Activated T-helper 1 cell treated with anti-CD3 and anti-CD28 coated beads, Interleukin-2, amount 50 U/mL, for 16 hours (primary cell): Measurements from ENCODE around the gene CATSPER1.
"Not testable (repeated sequence)": the region's sequence is repeated elsewhere in the genome, so short reads cannot be mapped to it uniquely, and the experiment has no call there.

Source experiments
- DNase-seq, 2 donors: peaks; one replicate each; pipeline ENCODE4 v3.0.0-alpha.2; 2020; ENCODE audit warnings: low read depth in 1 of 2, low spot score in 1 of 2

CATSPER1 gene

GRCh38 chr11:66020618-66021357, 5.5 kb downstream of the CATSPER1 start:
- DNase-seq, result no peak

- no peak for DNase-seq
Measured at GRCh38 chr11:66020212-66020611, 6.1 kb downstream of the CATSPER1 start.

GRCh38 chr11:66017321-66017720, 9.0 kb downstream of the CATSPER1 start:
- no peak for DNase-seq

DNA sequence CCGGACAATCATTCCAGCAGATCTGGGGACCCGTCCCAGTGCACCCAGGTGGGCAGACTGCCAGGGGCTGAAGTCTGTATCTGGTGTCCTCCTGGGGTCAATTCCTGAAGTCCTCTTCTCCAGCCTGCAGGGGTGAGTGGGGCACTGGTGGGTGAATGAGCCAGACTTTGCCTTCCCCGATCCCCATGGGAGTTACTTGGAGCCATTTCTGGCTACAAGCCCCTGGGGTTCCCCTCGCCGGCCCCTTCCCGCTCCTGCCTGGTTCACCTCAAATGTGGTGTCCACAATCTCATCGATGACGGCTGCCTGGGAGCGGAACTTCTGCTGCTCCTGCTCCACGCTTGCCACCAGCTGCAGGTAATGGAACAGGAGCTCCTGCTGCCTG, 9.5 kb downstream of the CATSPER1 start:
- DNase-seq, result no peak

DNA sequence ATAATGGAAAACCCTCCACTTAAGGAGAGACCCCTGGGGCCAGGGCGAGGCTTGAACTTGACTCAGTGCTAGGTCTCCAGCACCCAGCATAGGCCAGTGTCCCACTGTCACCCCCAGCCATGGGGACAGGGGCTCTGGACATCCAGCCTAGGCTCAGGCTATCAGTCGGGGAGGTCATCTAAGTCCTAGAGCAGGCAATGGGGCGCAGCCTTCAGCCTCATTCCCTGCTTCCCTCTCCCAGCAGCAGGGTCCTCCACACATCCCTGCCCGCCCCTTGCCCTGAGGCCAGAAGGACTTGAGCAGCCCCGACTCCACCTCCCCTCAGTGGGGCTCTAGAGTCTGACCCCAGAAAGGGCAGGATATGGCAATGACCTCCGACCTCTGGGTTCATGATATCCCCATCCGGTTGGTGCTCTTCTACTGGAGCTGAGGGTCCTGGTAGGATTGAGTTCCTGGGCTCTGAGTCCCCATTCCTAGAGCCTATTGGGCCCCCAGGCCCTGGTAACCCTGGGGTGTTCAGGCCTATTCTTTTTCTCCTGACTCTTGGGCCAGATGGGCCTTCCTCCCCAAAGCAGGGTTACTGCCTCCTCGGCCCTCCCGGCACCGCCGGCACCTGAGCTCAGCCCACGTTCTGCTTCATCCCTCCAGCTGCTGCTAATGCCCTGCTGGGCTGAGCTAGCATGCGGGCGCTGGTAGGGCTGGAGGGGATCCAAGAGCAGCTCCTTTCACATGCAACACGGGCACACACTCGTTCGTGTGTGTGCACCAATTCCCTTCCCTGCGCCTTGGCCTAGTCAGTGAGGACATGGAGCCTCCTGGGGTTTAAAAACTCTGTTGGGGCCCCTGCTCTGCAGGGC, 10.1 kb downstream of the CATSPER1 start:
- DNase-seq, result no peak

GRCh38 chr11:66015454-66015881, 10.8 kb downstream of the CATSPER1 start:
- DNase-seq, result no peak

DNA sequence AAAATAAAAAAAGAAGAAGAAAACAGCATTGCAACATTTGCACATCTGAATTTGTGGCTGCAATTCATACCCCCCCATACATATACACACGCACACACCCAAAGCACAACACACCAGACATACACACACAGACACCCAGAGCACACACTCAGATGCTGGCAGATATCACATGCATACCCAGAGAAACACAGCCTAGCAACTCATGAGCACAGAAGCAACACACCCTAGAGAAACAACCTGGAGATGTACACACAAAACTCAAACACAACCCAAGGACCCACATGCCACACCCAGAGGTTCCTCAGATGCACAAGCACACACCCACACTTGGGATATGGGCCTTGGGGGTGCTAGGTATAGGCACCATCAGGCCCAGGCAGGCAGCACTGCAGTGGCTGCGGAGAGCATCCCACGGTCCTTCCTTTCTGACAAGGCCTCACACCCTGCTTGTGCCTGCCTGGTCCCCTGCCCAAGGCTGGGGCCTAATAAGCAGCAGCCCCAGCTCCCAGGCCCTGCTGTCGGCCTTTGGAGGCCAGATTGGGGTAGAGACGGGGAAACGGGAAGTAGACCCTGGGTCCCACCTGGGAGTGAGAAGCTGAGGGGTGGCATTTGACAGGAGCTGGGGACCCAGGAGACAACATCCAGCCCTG, 11.3 kb downstream of the CATSPER1 start:
- no peak for DNase-seq

GRCh38 chr11:66013762-66014100, 12.5 kb downstream of the CATSPER1 start:
- no peak for DNase-seq

- DNase-seq, result no peak
Measured at GRCh38 chr11:66012946-66013761, 13.1 kb downstream of the CATSPER1 start.

GRCh38 chr11:66012371-66012945, 13.8 kb downstream of the CATSPER1 start:
- no peak for DNase-seq

DNA sequence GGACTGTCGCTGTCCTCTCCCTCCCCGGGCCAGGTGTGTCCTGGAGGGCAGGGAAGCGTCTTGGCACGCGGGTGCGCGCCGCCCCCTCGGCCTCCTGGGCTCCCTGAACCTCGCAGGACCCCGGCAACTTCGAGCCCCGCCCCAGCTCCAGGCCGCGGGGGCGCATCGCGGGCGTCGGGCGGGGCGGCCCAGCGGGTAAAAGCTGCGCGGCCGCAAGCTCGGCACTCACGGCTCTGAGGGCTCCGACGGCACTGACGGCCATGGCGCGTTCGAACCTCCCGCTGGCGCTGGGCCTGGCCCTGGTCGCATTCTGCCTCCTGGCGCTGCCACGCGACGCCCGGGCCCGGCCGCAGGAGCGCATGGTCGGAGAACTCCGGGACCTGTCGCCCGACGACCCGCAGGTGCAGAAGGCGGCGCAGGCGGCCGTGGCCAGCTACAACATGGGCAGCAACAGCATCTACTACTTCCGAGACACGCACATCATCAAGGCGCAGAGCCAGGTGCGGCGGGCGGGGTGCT, 14.4 kb downstream of the CATSPER1 start, which contains the start of gene CST6:
TSS of gene CST6 (plus strand) at position 224 of the 519 bp plus-strand sequence. CDS start at position 261, 37 bp downstream.
- no peak for DNase-seq

DNA sequence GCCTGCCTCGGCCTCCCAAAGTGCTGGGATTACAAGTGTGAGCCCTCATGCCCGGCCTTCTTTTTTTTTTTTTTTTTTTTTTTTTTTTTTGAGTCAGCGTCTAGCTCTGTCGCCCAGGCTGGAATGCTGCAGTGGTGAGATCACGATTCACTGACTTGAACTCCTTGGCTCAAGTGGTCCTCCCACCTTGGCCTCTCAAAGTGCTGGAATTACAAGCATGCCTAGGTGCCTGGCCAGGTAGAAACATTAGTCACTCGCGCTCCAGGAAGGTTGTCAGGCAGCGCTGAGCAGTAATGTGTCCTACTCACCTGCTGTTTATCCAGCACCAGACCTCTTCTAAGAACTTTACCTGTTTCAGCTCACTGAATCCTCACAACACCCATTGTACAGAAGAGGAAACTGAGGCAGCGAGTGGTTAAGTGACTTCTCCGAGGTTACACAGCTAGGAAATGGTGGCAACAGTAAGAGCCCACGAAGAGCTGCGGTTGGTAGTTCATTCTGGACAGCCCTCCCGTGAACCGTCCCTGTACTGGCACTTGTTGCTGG, 15.0 kb downstream of the CATSPER1 start:
- no peak for DNase-seq

GRCh38 chr11:66010036-66010435, 16.2 kb downstream of the CATSPER1 start:
- not testable (repeated sequence) for DNase-seq

- DNase-seq, result no peak
Measured at GRCh38 chr11:66008468-66009101, 17.7 kb downstream of the CATSPER1 start.

DNA sequence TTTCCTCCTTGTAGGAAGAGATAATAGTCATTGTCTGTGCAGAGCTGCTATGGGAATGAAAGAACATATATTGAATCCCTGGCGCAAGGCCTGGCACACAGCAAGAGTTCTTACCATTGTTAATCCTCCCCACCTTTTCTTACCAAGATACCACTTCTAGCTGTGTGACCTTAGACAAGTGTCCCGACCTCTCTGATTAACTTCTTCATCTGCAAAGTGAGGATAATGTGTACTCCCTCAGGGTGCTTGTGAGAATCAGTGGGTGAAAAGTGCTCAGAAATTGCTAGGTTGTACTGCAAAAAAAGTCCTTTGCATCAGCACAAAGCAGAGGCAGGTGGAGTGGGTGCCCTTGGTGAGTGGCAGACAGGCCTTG, 18.2 kb downstream of the CATSPER1 start:
- DNase-seq, result no peak

GRCh38 chr11:66007201-66007634, 19.1 kb downstream of the CATSPER1 start:
- DNase-seq, result no peak

DNA sequence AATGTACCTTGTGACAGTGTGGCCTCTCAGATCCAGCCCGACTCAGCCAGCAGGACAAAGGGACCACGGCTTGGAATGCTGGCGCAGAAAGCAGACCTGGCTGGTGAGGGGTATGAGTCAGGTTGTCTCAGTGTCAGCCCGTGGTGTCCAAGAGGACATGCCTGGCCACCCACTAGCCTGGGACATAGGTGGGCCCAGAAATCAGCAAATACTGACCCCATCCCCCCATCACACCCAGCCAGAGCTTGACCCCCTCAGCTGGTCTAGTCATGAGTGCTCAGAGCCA, 19.4 kb downstream of the CATSPER1 start:
- no peak for DNase-seq

- DNase-seq, result no peak
Measured at GRCh38 chr11:66006134-66006890, 20.0 kb downstream of the CATSPER1 start.

DNA sequence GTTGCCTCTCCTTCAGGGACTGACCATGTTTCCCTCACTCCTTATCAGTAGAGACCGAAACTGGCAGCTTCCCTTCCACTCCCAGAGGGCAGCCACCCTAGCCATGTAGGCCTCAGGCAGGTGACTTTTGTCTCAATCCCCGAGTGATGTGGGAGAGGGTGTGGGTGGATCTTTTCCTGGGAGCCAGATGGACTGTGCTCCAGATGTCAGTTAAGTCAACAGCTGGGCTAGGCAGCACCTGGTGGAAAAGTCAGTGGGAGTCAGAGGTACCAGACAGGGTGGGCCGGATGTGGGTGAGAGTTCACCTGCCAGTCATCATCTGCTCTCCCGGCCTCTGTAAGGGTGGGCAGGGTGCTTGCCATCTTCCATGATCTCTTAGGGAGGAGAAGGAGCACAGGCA, 22.1 kb downstream of the CATSPER1 start:
- DNase-seq, result no peak
